ENCODE measurements around the gene NPC1. TPM values are rescaled to one million over a fixed set of nuclear protein-coding genes. Genes with fewer than 3 reads are reported as not detected.
A peak's percentile ranks its signal among the peaks of the same experiment; 100 is the strongest.
"Not testable (repeated sequence)": the region's sequence is repeated elsewhere in the genome, so short reads cannot be mapped to it uniquely, and the experiment has no call there.

NPC1 gene
- total RNA-seq, 1 donor from 2014 or later: 114 TPM

GRCh38 chr18:23578891-23579653 is 7.2 kb downstream of the NPC1 start:
- no peak for DNase-seq

GRCh38 chr18:23578067-23578701 is 8.1 kb downstream of the NPC1 start:
- Histone ChIP-seq H3K4me3 (no peak overlapping the region), H3K27me3 (ENCODE audit: low read depth) (no peaks in the 10 kb centered on the region), H3K9me3 (no peaks in the 10 kb centered on the region), H3K4me1 (peaks cover 74% of the 10 kb centered on the region), H3K36me3 (peaks cover 19% of the 10 kb centered on the region), H3K27ac (peak overlapping the region; percentile 41)
- no peak for DNase-seq
- no peak for ATAC-seq
- intact Hi-C loops (cut with DNase I): no loop called here
- TF ChIP-seq, protein P1, sequence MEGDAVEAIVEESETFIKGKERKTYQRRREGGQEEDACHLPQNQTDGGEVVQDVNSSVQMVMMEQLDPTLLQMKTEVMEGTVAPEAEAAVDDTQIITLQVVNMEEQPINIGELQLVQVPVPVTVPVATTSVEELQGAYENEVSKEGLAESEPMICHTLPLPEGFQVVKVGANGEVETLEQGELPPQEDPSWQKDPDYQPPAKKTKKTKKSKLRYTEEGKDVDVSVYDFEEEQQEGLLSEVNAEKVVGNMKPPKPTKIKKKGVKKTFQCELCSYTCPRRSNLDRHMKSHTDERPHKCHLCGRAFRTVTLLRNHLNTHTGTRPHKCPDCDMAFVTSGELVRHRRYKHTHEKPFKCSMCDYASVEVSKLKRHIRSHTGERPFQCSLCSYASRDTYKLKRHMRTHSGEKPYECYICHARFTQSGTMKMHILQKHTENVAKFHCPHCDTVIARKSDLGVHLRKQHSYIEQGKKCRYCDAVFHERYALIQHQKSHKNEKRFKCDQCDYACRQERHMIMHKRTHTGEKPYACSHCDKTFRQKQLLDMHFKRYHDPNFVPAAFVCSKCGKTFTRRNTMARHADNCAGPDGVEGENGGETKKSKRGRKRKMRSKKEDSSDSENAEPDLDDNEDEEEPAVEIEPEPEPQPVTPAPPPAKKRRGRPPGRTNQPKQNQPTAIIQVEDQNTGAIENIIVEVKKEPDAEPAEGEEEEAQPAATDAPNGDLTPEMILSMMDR (IDR thresholded peaks at IDR 0.05): no peak

More at GRCh38 chr18:23578891-23579653, 7.2 kb downstream of the NPC1 start:
- no peak overlapping the region for H3K4me3 ChIP-seq
- TF ChIP-seq, protein P1 (IDR thresholded peaks at IDR 0.05): no peak
- H3K36me3 ChIP-seq: peaks cover 14% of the 10 kb centered on the region
- ATAC-seq: peak; percentile 73 to 79
- H3K9me3 ChIP-seq: no peaks in the 10 kb centered on the region
- peak overlapping the region; percentile 41 for H3K27ac ChIP-seq
- H3K4me1 ChIP-seq: peaks cover 72% of the 10 kb centered on the region
- intact Hi-C loops (cut with DNase I): no loop called here
- no peaks in the 10 kb centered on the region for H3K27me3 ChIP-seq (ENCODE audit: low read depth)

DNA sequence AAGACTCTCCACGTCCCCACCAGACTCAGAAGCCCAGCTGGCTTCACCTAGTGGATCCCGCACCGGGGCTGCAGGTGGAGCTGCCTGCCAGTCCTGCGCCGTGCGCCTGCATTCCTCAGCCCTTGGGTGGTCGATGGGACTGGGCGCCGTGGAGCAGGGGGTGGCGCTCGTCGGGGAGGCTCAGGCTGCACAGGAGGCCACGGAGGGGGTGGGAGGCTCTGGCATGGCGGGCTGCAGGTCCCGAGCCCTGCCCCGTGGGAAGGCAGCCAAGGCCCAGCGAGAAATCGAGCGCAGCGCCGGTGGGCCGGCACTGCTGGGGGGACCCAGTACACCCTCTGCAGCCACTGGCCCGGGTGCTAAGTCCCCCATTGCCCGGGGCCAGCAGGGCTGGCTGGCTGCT is 8.8 kb downstream of the NPC1 start:
- H3K4me3 ChIP-seq; intact Hi-C loops (cut with DNase I); H3K27me3 ChIP-seq (ENCODE audit: low read depth); DNase-seq; H3K9me3 ChIP-seq; ATAC-seq; H3K27ac ChIP-seq: not testable (repeated sequence)
- Histone ChIP-seq H3K4me1 (peaks cover 74% of the 10 kb centered on the region), H3K36me3 (peaks cover 24% of the 10 kb centered on the region)

DNA sequence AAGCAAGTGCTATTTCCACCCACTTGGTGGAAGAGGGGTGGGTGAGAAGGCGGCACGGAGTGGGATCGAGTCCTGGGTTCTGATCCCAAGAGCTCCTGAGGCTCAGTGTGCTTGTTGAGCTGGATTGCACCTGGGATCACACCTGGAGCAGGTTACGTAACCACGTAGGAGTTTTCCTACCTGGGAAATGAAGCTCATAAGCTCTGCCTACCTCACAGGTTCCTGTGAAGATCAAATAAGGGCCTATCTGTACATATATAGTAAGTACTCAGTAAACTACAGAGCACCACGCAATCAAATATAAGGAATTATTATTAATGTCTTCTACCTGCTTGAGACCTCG is 11.0 kb downstream of the NPC1 start:
- H3K27ac ChIP-seq: peak overlapping the region; percentile 76

DNA sequence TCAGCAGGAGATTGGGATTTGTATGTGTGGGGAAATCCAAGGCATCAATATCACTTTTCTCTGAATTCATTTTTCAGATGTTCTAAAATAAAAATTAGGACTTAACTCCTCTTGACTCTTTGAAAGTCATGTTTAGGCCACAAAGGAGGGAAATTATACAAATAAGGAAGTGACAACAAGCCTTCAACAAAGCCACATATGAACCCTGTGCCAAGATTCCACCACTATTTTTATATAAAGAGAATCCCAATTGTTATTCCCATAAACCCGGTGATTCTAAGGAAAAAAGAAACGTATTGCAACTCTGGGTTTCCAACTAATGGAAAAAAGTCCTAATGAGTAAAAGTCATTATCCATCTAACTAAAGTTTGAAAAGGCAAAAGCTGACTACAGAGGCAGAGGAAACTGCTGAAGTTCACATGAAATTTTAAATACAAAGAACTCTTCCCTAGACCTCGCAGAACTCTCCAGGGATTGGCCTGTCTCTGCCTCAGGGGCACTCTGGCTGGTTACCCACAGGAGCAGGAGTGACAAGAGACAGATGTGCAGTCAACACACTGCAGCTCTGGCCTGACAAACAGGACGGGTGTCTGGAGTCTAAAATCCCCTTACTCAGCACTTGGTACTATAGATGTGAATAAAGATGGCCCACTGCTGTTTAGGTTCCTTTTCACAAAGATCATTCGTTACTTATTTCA is 11.5 kb downstream of the NPC1 start:
- H3K4me3 ChIP-seq: no peak overlapping the region
- TF ChIP-seq, protein P1 (IDR thresholded peaks at IDR 0.05): no peak
- intact Hi-C loops (cut with DNase I): no loop called here
- H3K27me3 ChIP-seq (ENCODE audit: low read depth): no peaks in the 10 kb centered on the region
- peaks cover 50% of the 10 kb centered on the region for H3K4me1 ChIP-seq
- no peaks in the 10 kb centered on the region for H3K9me3 ChIP-seq
- peak in 1 of 2 donors; percentile 1 for ATAC-seq
- H3K27ac ChIP-seq: peak overlapping the region; percentile 76
- DNase-seq: no peak
- H3K36me3 ChIP-seq: peaks cover 50% of the 10 kb centered on the region

More for the DNA sequence above, 11.0 kb downstream of the NPC1 start:
- Histone ChIP-seq H3K4me3 (no peak overlapping the region), H3K27me3 (ENCODE audit: low read depth) (no peaks in the 10 kb centered on the region), H3K9me3 (no peaks in the 10 kb centered on the region), H3K4me1 (peaks cover 55% of the 10 kb centered on the region), H3K36me3 (peaks cover 45% of the 10 kb centered on the region)
- TF ChIP-seq, protein P1 (IDR thresholded peaks at IDR 0.05): no peak
- intact Hi-C loops (cut with DNase I): no loop called here
- peak; percentile 26 to 38 for ATAC-seq
- DNase-seq: no peak
